GM13976 (cell line): ENCODE data around the gene ABCB9.

Experiments
- DNase-seq: peaks from one replicate; pipeline ENCODE4 v3.0.0; 2012; ENCODE audit warnings: low spot score
- in situ Hi-C: fragments of 300-500 bp; cut with MboI; formaldehyde crosslinking; loops from one replicate; pipeline ENCODE4 v1.12.0; 2022; ENCODE audit warnings: low sequenced_read_pairs, mixed read lengths, inconsistent platforms; ENCODE audit not compliant: unreplicated experiment
- TF ChIP-seq, protein P1 (sequence below): IDR thresholded peaks from 2 replicates; pipeline ENCODE4 v1.5.1; 2012; ENCODE audit warnings: borderline replicate concordance, mild to moderate bottlenecking; ENCODE audit not compliant: insufficient read depth; ENCODE audit errors: extremely low read depth, missing control alignments, control extremely low read depth

ABCB9 gene

GRCh38 chr12:122999986-123000420 is 33.7 kb upstream of the ABCB9 start:
- no peak for DNase-seq
- in situ Hi-C loops, result no loop called here
- TF ChIP-seq, protein P1, sequence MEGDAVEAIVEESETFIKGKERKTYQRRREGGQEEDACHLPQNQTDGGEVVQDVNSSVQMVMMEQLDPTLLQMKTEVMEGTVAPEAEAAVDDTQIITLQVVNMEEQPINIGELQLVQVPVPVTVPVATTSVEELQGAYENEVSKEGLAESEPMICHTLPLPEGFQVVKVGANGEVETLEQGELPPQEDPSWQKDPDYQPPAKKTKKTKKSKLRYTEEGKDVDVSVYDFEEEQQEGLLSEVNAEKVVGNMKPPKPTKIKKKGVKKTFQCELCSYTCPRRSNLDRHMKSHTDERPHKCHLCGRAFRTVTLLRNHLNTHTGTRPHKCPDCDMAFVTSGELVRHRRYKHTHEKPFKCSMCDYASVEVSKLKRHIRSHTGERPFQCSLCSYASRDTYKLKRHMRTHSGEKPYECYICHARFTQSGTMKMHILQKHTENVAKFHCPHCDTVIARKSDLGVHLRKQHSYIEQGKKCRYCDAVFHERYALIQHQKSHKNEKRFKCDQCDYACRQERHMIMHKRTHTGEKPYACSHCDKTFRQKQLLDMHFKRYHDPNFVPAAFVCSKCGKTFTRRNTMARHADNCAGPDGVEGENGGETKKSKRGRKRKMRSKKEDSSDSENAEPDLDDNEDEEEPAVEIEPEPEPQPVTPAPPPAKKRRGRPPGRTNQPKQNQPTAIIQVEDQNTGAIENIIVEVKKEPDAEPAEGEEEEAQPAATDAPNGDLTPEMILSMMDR, result no peak

DNA sequence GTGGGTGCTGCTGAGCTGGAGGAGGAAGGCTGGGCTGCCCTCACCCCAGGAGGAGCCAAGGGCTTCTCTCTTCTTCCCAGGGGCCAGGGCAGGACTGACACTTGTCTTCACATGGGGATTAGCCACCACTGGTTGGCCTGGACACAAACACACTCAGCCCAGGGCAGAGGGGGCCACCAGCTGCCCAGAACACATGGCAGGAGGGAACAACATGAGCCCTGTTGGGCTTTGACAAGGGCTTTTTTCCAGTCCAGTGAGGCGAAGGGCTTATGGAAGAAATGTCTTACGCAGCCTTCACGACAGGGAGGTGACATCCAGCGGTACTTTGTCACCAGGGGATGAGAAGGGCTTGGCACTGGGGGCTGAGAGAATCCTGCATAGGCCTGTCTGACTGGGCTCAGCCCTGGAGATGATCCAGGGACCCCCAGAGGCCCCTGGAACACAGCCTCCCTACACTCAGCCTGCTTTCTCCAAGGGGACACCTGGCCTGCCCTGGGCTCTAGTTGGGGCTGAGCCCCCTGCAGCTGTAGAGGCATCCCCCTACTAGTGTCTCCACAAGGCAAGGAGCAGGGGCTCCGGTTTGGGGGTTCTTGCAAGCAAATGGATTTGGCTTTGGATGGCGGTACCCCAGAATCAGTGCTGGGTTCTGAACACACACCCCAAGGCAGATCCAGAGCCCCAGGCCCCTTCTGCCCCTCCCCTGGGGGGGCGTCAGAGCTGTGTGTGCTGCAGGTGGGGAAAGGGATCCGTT is 33.1 kb upstream of the ABCB9 start:
- in situ Hi-C loops, result no loop called here
- TF ChIP-seq, protein P1, result no peak

GRCh38 chr12:122998316-122998715 is 32.1 kb upstream of the ABCB9 start:
- in situ Hi-C loops, result no loop called here
- TF ChIP-seq, protein P1, result no peak
- DNase-seq, result no peak

More for the DNA sequence above, 33.1 kb upstream of the ABCB9 start:
- no peak for DNase-seq

DNA sequence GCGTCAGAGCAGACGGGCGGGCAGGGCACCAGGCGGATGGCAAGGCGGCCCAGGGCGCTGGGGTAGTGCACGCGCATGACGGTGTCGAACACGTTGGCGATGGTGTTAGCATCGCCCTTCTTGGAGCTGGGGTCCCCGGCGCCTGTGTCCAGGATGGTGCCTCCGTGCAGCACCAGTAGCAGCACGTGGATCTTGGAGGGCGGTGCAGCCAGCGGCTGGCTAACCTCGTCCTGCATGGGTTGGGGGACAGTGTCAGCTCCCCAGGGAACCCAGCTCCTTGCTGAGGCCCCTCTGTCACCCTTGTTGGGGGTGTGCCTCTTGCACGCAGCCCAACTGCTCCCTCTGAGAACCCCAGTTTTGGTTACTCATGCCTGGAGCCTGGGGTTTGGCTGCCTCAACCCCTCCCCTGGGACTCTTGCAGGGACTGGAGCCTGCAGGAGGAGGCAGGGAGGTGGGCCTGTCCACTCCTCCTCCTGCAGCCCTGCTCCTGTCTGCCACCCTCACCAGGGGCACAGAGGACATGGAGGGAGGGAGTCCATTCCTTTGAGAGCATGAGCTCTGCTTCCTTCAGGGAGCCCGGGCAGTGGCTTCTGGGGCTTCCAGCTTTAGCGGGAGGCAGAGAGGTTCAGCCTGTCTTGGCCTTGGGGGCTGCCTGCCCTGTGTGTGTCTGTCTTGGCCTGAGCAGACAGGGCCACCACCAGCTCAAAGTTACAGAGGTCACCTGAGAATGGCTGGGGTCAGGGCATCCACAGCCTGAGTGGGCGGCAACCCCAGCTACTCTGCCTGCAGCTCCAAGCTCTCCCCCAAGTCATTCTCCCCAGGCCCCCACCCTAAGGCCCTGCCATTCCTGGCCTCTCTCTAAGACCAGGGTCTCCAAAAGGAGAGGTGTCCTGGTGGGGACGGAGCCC is 31.3 kb upstream of the ABCB9 start:
- in situ Hi-C loops, result no loop called here
- TF ChIP-seq, protein P1, result no peak
- no peak for DNase-seq

GRCh38 chr12:122996621-122997342 is 30.5 kb upstream of the ABCB9 start:
- TF ChIP-seq, protein P1, result no peak

GRCh38 chr12:122996188-122996601 is 29.9 kb upstream of the ABCB9 start:
- TF ChIP-seq, protein P1, result no peak
- in situ Hi-C loops, result no loop called here
- DNase-seq, result no peak

More at GRCh38 chr12:122996621-122997342, 30.5 kb upstream of the ABCB9 start:
- DNase-seq, result no peak
- in situ Hi-C loops, result no loop called here
